Panc1 (cell line): ENCODE results near the gene KCNT1. TPM values are rescaled to one million over a fixed set of nuclear protein-coding genes. Genes with fewer than 3 reads are reported as not detected.

Source experiments
- ATAC-seq: fragments of 200-7000 bp; cut with Tn5 transposase; 2 replicates; pipeline ENCODE4 v1.9.1; 2020; ENCODE audit warnings: mild to moderate bottlenecking, moderate library complexity
- BruUV-seq: library from RNA; stranded (reverse); fragments of 400-500 nt; replicated peaks from 2 replicates; lab custom pipeline; 2021; lab: Mats Ljungman, UMichigan
- CTCF ChIA-PET: fragments of 300-600 bp; sonication (Branson Sonifier 250); formaldehyde crosslinking; loops from one replicate; lab custom pipeline; 2022; ENCODE audit warnings: antibody characterized with exemption; lab: Charles Lee
- POLR2A ChIA-PET: fragments of 300-600 bp; sonication (Branson Sonifier 250); formaldehyde crosslinking; loops from one replicate; lab custom pipeline; 2022; ENCODE audit warnings: antibody characterized with exemption; lab: Charles Lee
- DNase-seq: peaks from one replicate; pipeline ENCODE4 v3.0.0-alpha.2; 2010; ENCODE audit warnings: low read depth, low spot score
- H3K27ac ChIP-seq: 2 replicates; pipeline ENCODE4 v1.5.1; 2011; ENCODE audit warnings: mild to moderate bottlenecking, low read length, inconsistent platforms
- H3K27me3 ChIP-seq: fragments of 200-500 bp; sonication (Bioruptor generic); 2 replicates; pipeline ENCODE4 v1.6.0; 2014; ENCODE audit warnings: low read length, inconsistent platforms; ENCODE audit not compliant: control insufficient read depth, insufficient read depth
- H3K36me3 ChIP-seq: fragments of 200-500 bp; sonication (Bioruptor generic); 2 replicates; pipeline ENCODE4 v1.5.1; 2014; ENCODE audit warnings: inconsistent platforms, mild to moderate bottlenecking, low read length, moderate library complexity; ENCODE audit not compliant: control insufficient read depth, insufficient read depth
- H3K4me1 ChIP-seq: 2 replicates; pipeline ENCODE4 v1.5.1; 2011; ENCODE audit warnings: inconsistent platforms, mild to moderate bottlenecking, low read length, moderate library complexity; ENCODE audit not compliant: control insufficient read depth, insufficient read depth
- H3K4me3 ChIP-seq, 2 experiments: 2 replicates each; pipeline ENCODE4 v1.5.1; 2011 to 2012; ENCODE audit warnings: low read depth in 2 of 2, low read length in 2 of 2, mild to moderate bottlenecking in 2 of 2, inconsistent platforms in 1 of 2, moderate library complexity in 1 of 2
- H3K9me3 ChIP-seq: fragments of 200-500 bp; sonication (Bioruptor generic); 2 replicates; pipeline ENCODE4 v1.5.1; 2014; ENCODE audit warnings: low read depth, mild to moderate bottlenecking, inconsistent platforms, low read length, moderate library complexity; ENCODE audit not compliant: control insufficient read depth, insufficient read depth
- CTCF ChIP-seq: fragments of 450-650 bp; IDR thresholded peaks from 2 replicates; pipeline ENCODE4 v1.5.1; 2017; ENCODE audit warnings: mild to moderate bottlenecking
- POLR2AphosphoS5 ChIP-seq: IDR thresholded peaks from 2 replicates; pipeline ENCODE4 v1.6.1; 2012; ENCODE audit warnings: mild to moderate bottlenecking, low read depth, low read length, moderate library complexity
- REST ChIP-seq, 2 experiments: IDR thresholded peaks; 2 replicates each; pipeline ENCODE4 v1.6.1; 2011 to 2012; ENCODE audit warnings: low read depth in 2 of 2, control low read depth in 1 of 2, low read length in 1 of 2, mild to moderate bottlenecking in 1 of 2, moderate library complexity in 1 of 2; ENCODE audit not compliant: insufficient read depth in 1 of 2
- SIN3A ChIP-seq: IDR thresholded peaks from 2 replicates; pipeline ENCODE4 v1.6.1; 2012; ENCODE audit warnings: low read depth, mild to moderate bottlenecking, low read length, moderate library complexity, borderline replicate concordance; ENCODE audit not compliant: insufficient read depth
- TCF7L2 ChIP-seq: IDR thresholded peaks from 2 replicates; pipeline ENCODE4 v1.6.1; 2011; ENCODE audit warnings: mild to moderate bottlenecking, low read depth, low read length, inconsistent platforms
- in situ Hi-C: cut with HindIII; loops from 2 replicates; pipeline ENCODE4 v1.10.0; 2016; ENCODE audit warnings: low sequenced_read_pairs, low pct_unique_long_range_greater_than_20kb
- intact Hi-C: fragments of 100-400 bp; cut with micrococcal nuclease; formaldehyde crosslinking; loops from one replicate; pipeline ENCODE4 v1.10.0; 2022; ENCODE audit not compliant: unreplicated experiment
- total RNA-seq: library from RNA; stranded (reverse); gene quantifications from one replicate; pipeline ENCODE4 v1.2.1, GENCODE V29; 2021; ENCODE audit not compliant: unreplicated experiment

The KCNT1 gene
- total RNA-seq, 1 experiment from 2014 or later: not detected

- DNase-seq: no peak
- TF ChIP-seq SIN3A (no peak), TCF7L2 (no peak), CTCF (no peak), POLR2AphosphoS5 (no peak), REST (IDR thresholded peaks at IDR 0.05; ENCODE audit: insufficient read depth in 1 of 2, low read depth in 2 of 2, low read length in 1 of 2) (no peak)
- Histone ChIP-seq H3K4me3 (no peak overlapping the region), H3K27ac (no peak overlapping the region), H3K9me3 (no peaks in the 10 kb centered on the region), H3K27me3 (no peaks in the 10 kb centered on the region), H3K4me1 (no peaks in the 10 kb centered on the region), H3K36me3 (no peaks in the 10 kb centered on the region)
- in situ Hi-C loops (no loop called here), intact Hi-C loops (no loop called here)
- ATAC-seq: no peak
- ChIA-PET POLR2A (no interaction called here), CTCF (no interaction called here)
- no TSS peak for BruUV-seq
Observed at GRCh38 chr9:135780626-135781025, 78.6 kb downstream of the KCNT1 start.

GRCh38 chr9:135782946-135783345 is 81.0 kb downstream of the KCNT1 start:
- no peak overlapping the region for H3K4me3 ChIP-seq
- POLR2A ChIA-PET: interaction anchor here (0.6 kb wide), 1 partner anchor 362 kb away, joined by 4 read pairs; no protein-coding TSS in a partner anchor
- H3K27ac ChIP-seq: no peak overlapping the region
- TF ChIP-seq POLR2AphosphoS5 (no peak), TCF7L2 (no peak), SIN3A (no peak), REST (IDR thresholded peaks at IDR 0.05; ENCODE audit: insufficient read depth in 1 of 2, low read depth in 2 of 2, low read length in 1 of 2) (no peak), CTCF (no peak)
- no peak for ATAC-seq
- no peaks in the 10 kb centered on the region for H3K27me3 ChIP-seq
- intact Hi-C loops: no loop called here
- no TSS peak for BruUV-seq
- CTCF ChIA-PET: no interaction called here
- H3K4me1 ChIP-seq: no peaks in the 10 kb centered on the region
- in situ Hi-C loops: no loop called here
- H3K36me3 ChIP-seq: no peaks in the 10 kb centered on the region
- no peaks in the 10 kb centered on the region for H3K9me3 ChIP-seq
- no peak for DNase-seq
